Psoas muscle (tissue), 8 donors: Measurements from ENCODE around the gene BOLA2B. TPM values are rescaled to one million over a fixed set of nuclear protein-coding genes. Genes with fewer than 3 reads are reported as not detected.
"Not testable (repeated sequence)": the region's sequence is repeated elsewhere in the genome, so short reads cannot be mapped to it uniquely, and the experiment has no call there.

Experiments used
- ATAC-seq, 4 donors: fragments of 200-7000 bp; cut with Tn5 transposase; one replicate each; pipeline ENCODE4 v1.9.1; 2020; ENCODE audit warnings: moderate library complexity in 3 of 4, mild to moderate bottlenecking in 2 of 4
- DNase-seq, 2 donors: peaks; one replicate each; pipeline ENCODE4 v3.0.0-alpha.2; 2020
- H3K27ac ChIP-seq: fragments of 200-600 bp; one replicate; pipeline ENCODE4 v1.8.0; 2022
- H3K27me3 ChIP-seq, 3 donors: fragments of 200-600 bp in 1 of 3; one replicate each; pipeline versions ENCODE4 v1.6.1 to v1.8.0; 2013 to 2022; ENCODE audit warnings: low read length in 2 of 3, mild to moderate bottlenecking in 2 of 3, moderate library complexity in 1 of 3; ENCODE audit not compliant: insufficient read depth in 3 of 3
- H3K36me3 ChIP-seq, 2 donors: fragments of 200-600 bp in 1 of 2; one replicate each; pipeline versions ENCODE4 v1.6.1 to v1.8.0; 2013 to 2022; ENCODE audit warnings: low read depth in 1 of 2, mild to moderate bottlenecking in 1 of 2, moderate library complexity in 1 of 2; ENCODE audit not compliant: insufficient read depth in 1 of 2
- H3K4me1 ChIP-seq: fragments of 200-600 bp; one replicate; pipeline ENCODE4 v1.8.0; 2022
- H3K4me3 ChIP-seq: fragments of 200-600 bp; one replicate; pipeline ENCODE4 v1.8.0; 2022; ENCODE audit warnings: mild to moderate bottlenecking
- H3K9me3 ChIP-seq: fragments of 200-600 bp; one replicate; pipeline ENCODE4 v1.8.0; 2022
- WGBS, 3 donors: extraction: QIAGEN DNeasy Blood & Tissue Kit; methylation state at CpG; one replicate each; pipeline versions ENCODE4 v1.1.6 to v1.1.7; 2013; 5-methylcytosine and 5-hydroxymethylcytosine counted together
- intact Hi-C, 2 donors: fragments of 100-400 bp; cut with DNase I; formaldehyde crosslinking; loops; one replicate each; pipeline versions ENCODE4 v1.11.0 to v1.14.2; 2022
- long read RNA-seq, 2 donors: library from polyadenylated mRNA; unstranded; transcript quantifications; one replicate each; pipeline ENCODE4 v2.0.0, GENCODE V29; 2021
- polyA plus RNA-seq, 3 donors: library from polyadenylated mRNA; stranded (reverse); fragments of 200-250 nt; gene quantifications; one replicate each; pipeline ENCODE4 v1.2.3, GENCODE V29; 2013
- total RNA-seq, 4 donors: library from RNA; stranded (reverse); fragmentation: NEBNext Ultra II Directional in 2 of 4; extraction: Animal tissue kit (Norgen Biotek cat#: 25700) in 2 of 4; gene quantifications; one replicate each; pipeline versions ENCODE4 v1.2.1 to v1.2.4, GENCODE V29; 2021 to 2023
- donor health status: healthy with polysubstance abuse.
- donor health status: DM: no; HTN: no; CAD: no; lungs with moderate emphysema.
- donor health status: Bipolar disorder and iron deficiency.
- donor health status: healthy.
- donor health status: DM: yes; HTN: yes; CAD: no.
- donor health status: DM: no; HTN: no; CAD: no.
- donor health status: DM: no; HTN: no; CAD: no.
- donor health status: DM: yes; HTN: yes; CAD: no.

Gene BOLA2B
- total RNA-seq (10 to 100 TPM; 54.0 to 69.1 (median 60.3) TPM), polyA plus RNA-seq (100 to 1,000 TPM; 177 to 700 (median 243) TPM)
- long read RNA-seq, donor 1, transcript BOLA2B-201 (3 exons, 1,012 nt), result major isoform, 7 of 8 reads
- long read RNA-seq, donor 1, partial matches to known transcripts, result 0 of 8 reads
- long read RNA-seq, donor 1, other reads (novel, unspliced or antisense), result 0 of 8 reads
- long read RNA-seq, donor 2, transcript BOLA2B-201 (3 exons, 1,012 nt), result major isoform, 11 of 28 reads
- long read RNA-seq, donor 2, partial matches to known transcripts, result 0 of 28 reads
- long read RNA-seq, donor 2, other reads (novel, unspliced or antisense), result 15 of 28 reads

- DNase-seq, H3K27me3 ChIP-seq, H3K27ac ChIP-seq, H3K4me1 ChIP-seq, H3K36me3 ChIP-seq, H3K9me3 ChIP-seq, intact Hi-C loops: not testable (repeated sequence)
- no CpG with 5 or more reads among the region's 34 CpGs for WGBS, 3 donors
- ATAC-seq, result peak; percentile 93 to 97 (median 96)
- peak within 1 kb of the TSS; percentile 57 for H3K4me3 ChIP-seq
Observed at GRCh38 chr16:30193615-30194014, at the start of gene BOLA2B, which contains the start of gene SLX1A. Gene BOLA2B (minus strand): TSS chr16:30193666. CDS start chr16:30193595, 71 bp downstream. Gene SLX1A (plus strand): TSS chr16:30193875. CDS start chr16:30194085, 210 bp downstream.

GRCh38 chr16:30217082-30217481 lies 23.6 kb upstream of the BOLA2B start:
- H3K27me3 ChIP-seq, intact Hi-C loops, H3K4me3 ChIP-seq, ATAC-seq, H3K36me3 ChIP-seq, H3K4me1 ChIP-seq, H3K9me3 ChIP-seq, H3K27ac ChIP-seq: not testable (repeated sequence)
- peak in 1 of 2 donors; percentile 1 for DNase-seq
- WGBS, 3 donors, result 45 to 65% (median 48%) methylated on average over 3 of the region's 5 CpGs

GRCh38 chr16:30211414-30211813 lies 17.9 kb upstream of the BOLA2B start:
- H3K4me1 ChIP-seq, H3K27me3 ChIP-seq, H3K27ac ChIP-seq, H3K9me3 ChIP-seq, DNase-seq, H3K4me3 ChIP-seq, intact Hi-C loops, H3K36me3 ChIP-seq: not testable (repeated sequence)
- peak; percentile 88 to 92 (median 89) for ATAC-seq
- no CpG with 5 or more reads among the region's 4 CpGs for WGBS, 3 donors

- H3K4me3 ChIP-seq, H3K4me1 ChIP-seq, H3K27me3 ChIP-seq, H3K27ac ChIP-seq, intact Hi-C loops, H3K36me3 ChIP-seq, H3K9me3 ChIP-seq: not testable (repeated sequence)
- 0% methylated on average over 4 of the region's 6 CpGs for WGBS, 3 donors
- DNase-seq (peak in 1 of 2 donors; percentile 31), ATAC-seq (peak; percentile 43 to 55 (median 50))
Observed at GRCh38 chr16:30209032-30209431, 15.6 kb upstream of the BOLA2B start.

GRCh38 chr16:30207063-30207704 lies 13.7 kb upstream of the BOLA2B start:
- H3K4me3 ChIP-seq, H3K9me3 ChIP-seq, H3K36me3 ChIP-seq, H3K27me3 ChIP-seq, H3K4me1 ChIP-seq, intact Hi-C loops, H3K27ac ChIP-seq: not testable (repeated sequence)
- DNase-seq (peak in 1 of 2 donors; percentile 18), ATAC-seq (peak in 1 of 4 donors; percentile 15)
- 22 to 48% (median 31%) methylated on average over 2 of the region's 9 CpGs for WGBS, 3 donors

GRCh38 chr16:30206252-30206651 lies 12.8 kb upstream of the BOLA2B start:
- H3K27ac ChIP-seq, H3K27me3 ChIP-seq, H3K9me3 ChIP-seq, H3K4me1 ChIP-seq, intact Hi-C loops, H3K36me3 ChIP-seq, DNase-seq: not testable (repeated sequence)
- ATAC-seq, result peak; percentile 2 to 28 (median 12)
- WGBS, 3 donors, result no CpG with 5 or more reads among the region's 33 CpGs
- H3K4me3 ChIP-seq, result peak overlapping the region; percentile 61

- H3K36me3 ChIP-seq, intact Hi-C loops, H3K27ac ChIP-seq, H3K27me3 ChIP-seq, H3K4me1 ChIP-seq, H3K9me3 ChIP-seq: not testable (repeated sequence)
- ATAC-seq, result peak; percentile 39 to 62 (median 48)
- WGBS, 3 donors, result 0 to 1% (median 1%) methylated on average over 12 to 20 of the region's 52 CpGs
- DNase-seq, result peak in 1 of 2 donors; percentile 9
- H3K4me3 ChIP-seq, result peak overlapping the region; percentile 61
Observed at GRCh38 chr16:30205541-30206236, 12.2 kb upstream of the BOLA2B start.

GRCh38 chr16:30199608-30200343 lies 6.3 kb upstream of the BOLA2B start:
- H3K9me3 ChIP-seq, H3K4me3 ChIP-seq, H3K27me3 ChIP-seq, intact Hi-C loops, DNase-seq, H3K36me3 ChIP-seq, H3K4me1 ChIP-seq, H3K27ac ChIP-seq: not testable (repeated sequence)
- peak in 3 of 4 donors; percentile 36 to 62 (median 52) for ATAC-seq
- no CpG with 5 or more reads among the region's 15 CpGs for WGBS, 3 donors

GRCh38 chr16:30199049-30199448 lies 5.6 kb upstream of the BOLA2B start, which contains the start of gene SULT1A3:
Gene SULT1A3 (plus strand): TSS chr16:30199255. CDS start chr16:30200729, 1,474 bp downstream.
- intact Hi-C loops, H3K4me3 ChIP-seq, H3K27me3 ChIP-seq, H3K4me1 ChIP-seq, H3K36me3 ChIP-seq, H3K27ac ChIP-seq, DNase-seq, H3K9me3 ChIP-seq: not testable (repeated sequence)
- ATAC-seq, result peak in 1 of 4 donors; percentile 7
- no CpG with 5 or more reads among the region's 3 CpGs for WGBS, 3 donors

GRCh38 chr16:30197001-30197400 lies 3.5 kb upstream of the BOLA2B start:
- ATAC-seq, H3K36me3 ChIP-seq, H3K27ac ChIP-seq, H3K9me3 ChIP-seq, H3K27me3 ChIP-seq, H3K4me1 ChIP-seq, intact Hi-C loops, H3K4me3 ChIP-seq: not testable (repeated sequence)
- DNase-seq, result peak in 1 of 2 donors; percentile 28
- 58 to 100% (median 85%) methylated on average over 1 of the region's 2 CpGs for WGBS, 3 donors
